WTC11 (cell line): Measurements from ENCODE around the gene MAP4. TPM values are rescaled to one million over a fixed set of nuclear protein-coding genes. Genes with fewer than 3 reads are reported as not detected.

Source experiments
- ATAC-seq: fragments of 200-7000 bp; cut with Tn5 transposase; 2 replicates; pipeline ENCODE4 v1.10.0; 2021; ENCODE audit warnings: mild to moderate bottlenecking, moderate library complexity
- CTCF ChIA-PET: fragments of 300-600 bp; sonication (Branson Sonifier 250); formaldehyde crosslinking; loops from one replicate; lab custom pipeline; 2021; ENCODE audit warnings: antibody characterized with exemption; lab: Charles Lee
- POLR2A ChIA-PET: fragments of 350-600 bp; sonication (Branson Sonifier 250); formaldehyde crosslinking; loops from one replicate; lab custom pipeline; 2021; ENCODE audit warnings: antibody characterized with exemption; lab: Charles Lee
- DNase-seq: peaks from one replicate; pipeline ENCODE4 v3.0.0; 2021; ENCODE audit warnings: low spot score
- H3K27ac Mint-ChIP-seq: 2 replicates; pipeline ENCODE4 v1.8.0; 2021; ENCODE audit warnings: mixed read lengths
- H3K27me3 Mint-ChIP-seq: 2 replicates; pipeline ENCODE4 v1.8.0; 2021; ENCODE audit warnings: low read depth, mild to moderate bottlenecking, moderate library complexity, mixed read lengths
- H3K36me3 Mint-ChIP-seq: 2 replicates; pipeline ENCODE4 v1.8.0; 2021; ENCODE audit warnings: mixed read lengths
- H3K4me1 Mint-ChIP-seq: 2 replicates; pipeline ENCODE4 v1.8.0; 2022; ENCODE audit warnings: mixed read lengths
- H3K4me3 Mint-ChIP-seq: 2 replicates; pipeline ENCODE4 v1.8.0; 2021; ENCODE audit warnings: mild to moderate bottlenecking, moderate library complexity, mixed read lengths
- H3K9me3 Mint-ChIP-seq: 2 replicates; pipeline ENCODE4 v1.8.0; 2021; ENCODE audit warnings: mixed read lengths
- CBFB ChIP-seq: sonication (generic); formaldehyde crosslinking; IDR thresholded peaks from 2 replicates; pipeline ENCODE4 v1.8.1; 2022; ENCODE audit warnings: mild to moderate bottlenecking, low read depth, missing genetic modification reagents
- ESRRA ChIP-seq: sonication (generic); formaldehyde crosslinking; IDR thresholded peaks from 2 replicates; pipeline ENCODE4 v1.8.1; 2022; ENCODE audit warnings: mild to moderate bottlenecking, missing genetic modification reagents, borderline replicate concordance
- ETV6 ChIP-seq: sonication (generic); formaldehyde crosslinking; IDR thresholded peaks from 2 replicates; pipeline ENCODE4 v1.8.1; 2022; ENCODE audit warnings: mild to moderate bottlenecking, missing genetic modification reagents
- FOXJ3 ChIP-seq: sonication (generic); formaldehyde crosslinking; IDR thresholded peaks from 2 replicates; pipeline ENCODE4 v1.9.0; 2021; ENCODE audit warnings: missing genetic modification reagents, mild to moderate bottlenecking, borderline replicate concordance
- FOXP1 ChIP-seq: sonication (generic); formaldehyde crosslinking; IDR thresholded peaks from 2 replicates; pipeline ENCODE4 v1.8.0; 2022; ENCODE audit warnings: missing genetic modification reagents, mild to moderate bottlenecking, moderate library complexity, borderline replicate concordance
- GTF2I ChIP-seq: fragments of 250-450 bp; sonication (Bioruptor Pico); conservative IDR thresholded peaks from 2 replicates; pipeline ENCODE4 v1.4.0; 2021; ENCODE audit warnings: mild to moderate bottlenecking
- HMGA2 ChIP-seq: fragments of 250-450 bp; sonication (Bioruptor Pico); IDR thresholded peaks from 2 replicates; pipeline ENCODE4 v1.4.0; 2021; ENCODE audit warnings: mild to moderate bottlenecking, moderate library complexity
- JAZF1 ChIP-seq: fragments of 250-450 bp; sonication (Bioruptor Pico); IDR thresholded peaks from 2 replicates; pipeline ENCODE4 v1.9.0; 2021; ENCODE audit warnings: moderate library complexity, mild to moderate bottlenecking, inconsistent platforms
- KAT7 ChIP-seq: sonication (generic); formaldehyde crosslinking; IDR thresholded peaks from 2 replicates; pipeline ENCODE4 v1.8.1; 2023; ENCODE audit warnings: missing genetic modification reagents, mild to moderate bottlenecking, borderline replicate concordance
- MXD4 ChIP-seq: fragments of 250-450 bp; sonication (Bioruptor Pico); IDR thresholded peaks from 2 replicates; pipeline ENCODE4 v1.8.0; 2021; ENCODE audit warnings: mild to moderate bottlenecking, moderate library complexity, borderline replicate concordance
- SMAD3 ChIP-seq: sonication (generic); formaldehyde crosslinking; IDR thresholded peaks from 2 replicates; pipeline ENCODE4 v1.8.0; 2022; ENCODE audit warnings: missing genetic modification reagents, mild to moderate bottlenecking, borderline replicate concordance
- SP1 ChIP-seq: sonication (generic); formaldehyde crosslinking; conservative IDR thresholded peaks from 2 replicates; pipeline ENCODE4 v1.8.1; 2022; ENCODE audit warnings: missing genetic modification reagents
- ZNF121 ChIP-seq: sonication (generic); formaldehyde crosslinking; IDR thresholded peaks from 2 replicates; pipeline ENCODE4 v1.8.0; 2023; ENCODE audit warnings: missing genetic modification reagents
- ZNF138 ChIP-seq: sonication (generic); formaldehyde crosslinking; conservative IDR thresholded peaks from 2 replicates; pipeline ENCODE4 v1.8.1; 2022; ENCODE audit warnings: mild to moderate bottlenecking, moderate library complexity, missing genetic modification reagents
- total RNA-seq: library from RNA; stranded (reverse); gene quantifications from 3 replicates; pipeline ENCODE4 v1.2.3, GENCODE V29; 2021
- TF ChIP-seq, protein P1 (sequence below): fragments of 250-450 bp; sonication (Bioruptor Pico); IDR thresholded peaks from 2 replicates; pipeline ENCODE4 v1.9.0; 2021; ENCODE audit warnings: mild to moderate bottlenecking
- TF ChIP-seq, protein P2 (sequence below): sonication (generic); formaldehyde crosslinking; IDR thresholded peaks from 2 replicates; pipeline ENCODE4 v1.8.1; 2023; ENCODE audit warnings: mild to moderate bottlenecking, missing genetic modification reagents, moderate library complexity
- TF ChIP-seq, protein P3 (sequence below): sonication (generic); formaldehyde crosslinking; IDR thresholded peaks from 2 replicates; pipeline ENCODE4 v1.8.1; 2023; ENCODE audit warnings: mild to moderate bottlenecking, missing genetic modification reagents
- TF ChIP-seq, protein P4 (sequence below): sonication (generic); formaldehyde crosslinking; IDR thresholded peaks from 2 replicates; pipeline ENCODE4 v1.8.1; 2022; ENCODE audit warnings: mild to moderate bottlenecking, missing genetic modification reagents, moderate library complexity, borderline replicate concordance
- TF ChIP-seq, protein P5 (sequence below): sonication (generic); formaldehyde crosslinking; IDR thresholded peaks from 2 replicates; pipeline ENCODE4 v1.8.0; 2023; ENCODE audit warnings: mild to moderate bottlenecking, missing genetic modification reagents

MAP4 gene
- total RNA-seq, 1 experiment from 2014 or later, result 199 TPM

DNA sequence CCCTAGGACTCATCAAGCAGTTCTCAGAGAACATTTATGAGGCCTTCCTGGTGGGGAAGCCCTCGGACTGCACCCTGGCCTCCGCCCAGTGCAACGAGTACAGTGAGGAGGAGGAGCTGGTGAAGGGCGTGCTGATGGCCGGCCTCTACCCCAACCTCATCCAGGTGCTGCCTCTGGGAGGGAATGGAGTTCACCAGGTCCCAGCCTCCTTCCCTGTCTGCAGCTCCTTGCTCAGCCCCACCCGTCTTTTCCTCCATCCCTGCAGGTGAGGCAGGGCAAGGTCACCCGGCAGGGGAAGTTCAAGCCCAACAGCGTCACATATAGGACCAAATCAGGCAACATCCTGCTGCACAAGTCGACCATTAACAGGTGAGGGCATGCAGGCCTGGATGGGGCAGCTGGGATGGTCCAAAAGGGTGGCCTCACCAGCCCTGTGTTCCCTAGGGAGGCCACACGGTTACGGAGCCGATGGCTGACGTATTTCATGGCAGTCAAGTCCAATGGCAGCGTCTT, 167.0 kb downstream of the MAP4 start:
- Mint-ChIP-seq H3K9me3 (no peaks in the 10 kb centered on the region), H3K4me1 (no peaks in the 10 kb centered on the region), H3K36me3 (peaks cover 50% of the 10 kb centered on the region), H3K27me3 (no peaks in the 10 kb centered on the region), H3K27ac (no peak overlapping the region), H3K4me3 (no peak overlapping the region)
- DNase-seq (no peak), ATAC-seq (no peak)
- TF ChIP-seq, protein P1, sequence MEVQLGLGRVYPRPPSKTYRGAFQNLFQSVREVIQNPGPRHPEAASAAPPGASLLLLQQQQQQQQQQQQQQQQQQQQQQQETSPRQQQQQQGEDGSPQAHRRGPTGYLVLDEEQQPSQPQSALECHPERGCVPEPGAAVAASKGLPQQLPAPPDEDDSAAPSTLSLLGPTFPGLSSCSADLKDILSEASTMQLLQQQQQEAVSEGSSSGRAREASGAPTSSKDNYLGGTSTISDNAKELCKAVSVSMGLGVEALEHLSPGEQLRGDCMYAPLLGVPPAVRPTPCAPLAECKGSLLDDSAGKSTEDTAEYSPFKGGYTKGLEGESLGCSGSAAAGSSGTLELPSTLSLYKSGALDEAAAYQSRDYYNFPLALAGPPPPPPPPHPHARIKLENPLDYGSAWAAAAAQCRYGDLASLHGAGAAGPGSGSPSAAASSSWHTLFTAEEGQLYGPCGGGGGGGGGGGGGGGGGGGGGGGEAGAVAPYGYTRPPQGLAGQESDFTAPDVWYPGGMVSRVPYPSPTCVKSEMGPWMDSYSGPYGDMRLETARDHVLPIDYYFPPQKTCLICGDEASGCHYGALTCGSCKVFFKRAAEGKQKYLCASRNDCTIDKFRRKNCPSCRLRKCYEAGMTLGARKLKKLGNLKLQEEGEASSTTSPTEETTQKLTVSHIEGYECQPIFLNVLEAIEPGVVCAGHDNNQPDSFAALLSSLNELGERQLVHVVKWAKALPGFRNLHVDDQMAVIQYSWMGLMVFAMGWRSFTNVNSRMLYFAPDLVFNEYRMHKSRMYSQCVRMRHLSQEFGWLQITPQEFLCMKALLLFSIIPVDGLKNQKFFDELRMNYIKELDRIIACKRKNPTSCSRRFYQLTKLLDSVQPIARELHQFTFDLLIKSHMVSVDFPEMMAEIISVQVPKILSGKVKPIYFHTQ, result no peak
- TF ChIP-seq SP1, result no peak
- no peak for TF ChIP-seq ZNF138 (CRISPR knock-in tag)
- no peak for TF ChIP-seq HMGA2 (CRISPR knock-in tag)
- no peak for TF ChIP-seq FOXJ3 (CRISPR knock-in tag)
- TF ChIP-seq KAT7 (CRISPR knock-in tag), result no peak
- no peak for TF ChIP-seq ESRRA (CRISPR knock-in tag)
- TF ChIP-seq, protein P2, sequence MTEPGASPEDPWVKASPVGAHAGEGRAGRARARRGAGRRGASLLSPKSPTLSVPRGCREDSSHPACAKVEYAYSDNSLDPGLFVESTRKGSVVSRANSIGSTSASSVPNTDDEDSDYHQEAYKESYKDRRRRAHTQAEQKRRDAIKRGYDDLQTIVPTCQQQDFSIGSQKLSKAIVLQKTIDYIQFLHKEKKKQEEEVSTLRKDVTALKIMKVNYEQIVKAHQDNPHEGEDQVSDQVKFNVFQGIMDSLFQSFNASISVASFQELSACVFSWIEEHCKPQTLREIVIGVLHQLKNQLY (CRISPR knock-in tag), result no peak
- TF ChIP-seq CBFB (CRISPR knock-in tag), result no peak
- TF ChIP-seq ZNF121 (CRISPR knock-in tag), result no peak
- ChIA-PET CTCF (interaction anchor here (1.1 to 5.5 kb wide), 7 partner anchors 8 to 309 kb away, joined by 3 to 45 read pairs (median 12); no protein-coding TSS in a partner anchor), POLR2A (no interaction called here)

DNA sequence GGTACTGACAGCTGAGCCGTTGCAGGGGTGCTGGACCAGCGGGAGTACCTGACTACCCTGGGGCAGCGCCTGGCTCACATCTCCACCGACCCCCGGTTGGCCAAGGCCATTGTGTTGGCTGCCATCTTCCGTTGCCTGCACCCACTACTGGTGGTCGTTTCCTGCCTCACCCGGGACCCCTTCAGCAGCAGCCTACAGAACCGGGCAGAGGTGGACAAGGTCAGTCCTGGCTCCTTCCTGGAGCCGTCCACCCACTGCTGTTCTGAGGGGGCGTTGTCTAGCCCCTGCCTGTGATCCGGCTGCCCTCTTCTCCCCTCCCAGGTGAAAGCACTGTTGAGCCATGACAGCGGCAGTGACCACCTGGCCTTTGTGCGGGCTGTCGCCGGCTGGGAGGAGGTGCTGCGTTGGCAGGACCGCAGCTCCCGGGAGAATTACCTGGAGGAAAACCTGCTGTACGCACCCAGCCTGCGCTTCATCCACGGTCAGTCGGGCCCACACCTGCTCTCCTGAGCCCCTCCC, 167.6 kb downstream of the MAP4 start:
- ATAC-seq, result no peak
- CTCF ChIA-PET, result interaction anchor here (2.9 to 5.5 kb wide), 2 partner anchors 11 to 303 kb away, joined by 22 to 45 read pairs; no protein-coding TSS in a partner anchor
- H3K36me3 Mint-ChIP-seq, result peaks cover 54% of the 10 kb centered on the region

More for the DNA sequence above, 167.6 kb downstream of the MAP4 start:
- H3K27ac Mint-ChIP-seq, result no peak overlapping the region
- no peak overlapping the region for H3K4me3 Mint-ChIP-seq
- POLR2A ChIA-PET, result no interaction called here
- TF ChIP-seq, protein P3, sequence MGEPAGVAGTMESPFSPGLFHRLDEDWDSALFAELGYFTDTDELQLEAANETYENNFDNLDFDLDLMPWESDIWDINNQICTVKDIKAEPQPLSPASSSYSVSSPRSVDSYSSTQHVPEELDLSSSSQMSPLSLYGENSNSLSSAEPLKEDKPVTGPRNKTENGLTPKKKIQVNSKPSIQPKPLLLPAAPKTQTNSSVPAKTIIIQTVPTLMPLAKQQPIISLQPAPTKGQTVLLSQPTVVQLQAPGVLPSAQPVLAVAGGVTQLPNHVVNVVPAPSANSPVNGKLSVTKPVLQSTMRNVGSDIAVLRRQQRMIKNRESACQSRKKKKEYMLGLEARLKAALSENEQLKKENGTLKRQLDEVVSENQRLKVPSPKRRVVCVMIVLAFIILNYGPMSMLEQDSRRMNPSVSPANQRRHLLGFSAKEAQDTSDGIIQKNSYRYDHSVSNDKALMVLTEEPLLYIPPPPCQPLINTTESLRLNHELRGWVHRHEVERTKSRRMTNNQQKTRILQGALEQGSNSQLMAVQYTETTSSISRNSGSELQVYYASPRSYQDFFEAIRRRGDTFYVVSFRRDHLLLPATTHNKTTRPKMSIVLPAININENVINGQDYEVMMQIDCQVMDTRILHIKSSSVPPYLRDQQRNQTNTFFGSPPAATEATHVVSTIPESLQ (CRISPR knock-in tag), result no peak
- TF ChIP-seq, protein P4, sequence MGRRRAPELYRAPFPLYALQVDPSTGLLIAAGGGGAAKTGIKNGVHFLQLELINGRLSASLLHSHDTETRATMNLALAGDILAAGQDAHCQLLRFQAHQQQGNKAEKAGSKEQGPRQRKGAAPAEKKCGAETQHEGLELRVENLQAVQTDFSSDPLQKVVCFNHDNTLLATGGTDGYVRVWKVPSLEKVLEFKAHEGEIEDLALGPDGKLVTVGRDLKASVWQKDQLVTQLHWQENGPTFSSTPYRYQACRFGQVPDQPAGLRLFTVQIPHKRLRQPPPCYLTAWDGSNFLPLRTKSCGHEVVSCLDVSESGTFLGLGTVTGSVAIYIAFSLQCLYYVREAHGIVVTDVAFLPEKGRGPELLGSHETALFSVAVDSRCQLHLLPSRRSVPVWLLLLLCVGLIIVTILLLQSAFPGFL, result no peak
- TF ChIP-seq SMAD3 (CRISPR knock-in tag), result no peak
- no peak for TF ChIP-seq MXD4 (CRISPR knock-in tag)
- TF ChIP-seq JAZF1 (CRISPR knock-in tag), result no peak
- TF ChIP-seq, protein P5, sequence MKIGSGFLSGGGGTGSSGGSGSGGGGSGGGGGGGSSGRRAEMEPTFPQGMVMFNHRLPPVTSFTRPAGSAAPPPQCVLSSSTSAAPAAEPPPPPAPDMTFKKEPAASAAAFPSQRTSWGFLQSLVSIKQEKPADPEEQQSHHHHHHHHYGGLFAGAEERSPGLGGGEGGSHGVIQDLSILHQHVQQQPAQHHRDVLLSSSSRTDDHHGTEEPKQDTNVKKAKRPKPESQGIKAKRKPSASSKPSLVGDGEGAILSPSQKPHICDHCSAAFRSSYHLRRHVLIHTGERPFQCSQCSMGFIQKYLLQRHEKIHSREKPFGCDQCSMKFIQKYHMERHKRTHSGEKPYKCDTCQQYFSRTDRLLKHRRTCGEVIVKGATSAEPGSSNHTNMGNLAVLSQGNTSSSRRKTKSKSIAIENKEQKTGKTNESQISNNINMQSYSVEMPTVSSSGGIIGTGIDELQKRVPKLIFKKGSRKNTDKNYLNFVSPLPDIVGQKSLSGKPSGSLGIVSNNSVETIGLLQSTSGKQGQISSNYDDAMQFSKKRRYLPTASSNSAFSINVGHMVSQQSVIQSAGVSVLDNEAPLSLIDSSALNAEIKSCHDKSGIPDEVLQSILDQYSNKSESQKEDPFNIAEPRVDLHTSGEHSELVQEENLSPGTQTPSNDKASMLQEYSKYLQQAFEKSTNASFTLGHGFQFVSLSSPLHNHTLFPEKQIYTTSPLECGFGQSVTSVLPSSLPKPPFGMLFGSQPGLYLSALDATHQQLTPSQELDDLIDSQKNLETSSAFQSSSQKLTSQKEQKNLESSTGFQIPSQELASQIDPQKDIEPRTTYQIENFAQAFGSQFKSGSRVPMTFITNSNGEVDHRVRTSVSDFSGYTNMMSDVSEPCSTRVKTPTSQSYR (CRISPR knock-in tag), result no peak
- no peak for TF ChIP-seq GTF2I
- TF ChIP-seq FOXP1, result no peak
- no peak for TF ChIP-seq ETV6 (CRISPR knock-in tag)
- TF ChIP-seq, all 79 proteins: peak for 0
- Mint-ChIP-seq H3K4me1 (no peaks in the 10 kb centered on the region), H3K27me3 (no peaks in the 10 kb centered on the region), H3K9me3 (no peaks in the 10 kb centered on the region)
- DNase-seq, result no peak
